AG04449 (cell line): Measurements from ENCODE around the gene USF1.

Experiments used
- CTCF ChIA-PET: fragments of 350-600 bp; formaldehyde crosslinking; extraction: SDS; loops from one replicate; lab custom pipeline; 2021; ENCODE audit warnings: antibody characterized with exemption; lab: Yijun Ruan, JAX
- POLR2A ChIA-PET: fragments of 400-600, 350-600 bp; formaldehyde crosslinking; extraction: SDS; loops from one replicate; lab custom pipeline; 2020; ENCODE audit warnings: antibody characterized with exemption, inconsistent platforms; lab: Yijun Ruan, JAX
- DNase-seq: peaks from one replicate; pipeline ENCODE4 v3.0.0-alpha.2; 2010; ENCODE audit warnings: low read depth, low spot score
- H3K4me3 ChIP-seq: 2 replicates; pipeline ENCODE4 v1.5.1; 2011; ENCODE audit warnings: low read depth, mild to moderate bottlenecking, control low read depth, low read length
- CTCF ChIP-seq: IDR thresholded peaks from one replicate; pipeline ENCODE4 v1.5.1; 2011; ENCODE audit warnings: mild to moderate bottlenecking, moderate library complexity, low read length, control low read depth, inconsistent platforms; ENCODE audit not compliant: insufficient read depth; ENCODE audit errors: missing control alignments

Gene USF1

GRCh38 chr1:161085165-161085564 lies 39.4 kb upstream of the USF1 start:
- H3K4me3 ChIP-seq = no peak overlapping the region
- ChIA-PET CTCF (interaction anchor here (0.6 to 7.8 kb wide), 7 partner anchors 9 to 87 kb away, joined by 3 to 82 read pairs (median 5); partner anchors contain the start of gene KLHDC9), POLR2A (no interaction called here)
- no peak for DNase-seq
- TF ChIP-seq CTCF = no peak

- ChIA-PET POLR2A (interaction anchor here (0.7 kb wide), 1 partner anchor 39 kb away, joined by 3 read pairs; the partner anchor contains the start of gene USF1), CTCF (interaction anchor here (0.8 to 7.8 kb wide), 6 partner anchors 9 to 87 kb away, joined by 3 to 82 read pairs (median 12); partner anchors contain the start of gene KLHDC9)
- DNase-seq = no peak
- no peak for TF ChIP-seq CTCF
- H3K4me3 ChIP-seq = no peak overlapping the region
Measured at GRCh38 chr1:161084597-161084988, 38.8 kb upstream of the USF1 start.

GRCh38 chr1:161083748-161084596 lies 38.2 kb upstream of the USF1 start:
- DNase-seq = no peak
- H3K4me3 ChIP-seq = no peak overlapping the region
- no peak for TF ChIP-seq CTCF
- ChIA-PET POLR2A (interaction anchor here (0.7 kb wide), 1 partner anchor 39 kb away, joined by 3 read pairs; the partner anchor contains the start of gene USF1), CTCF (interaction anchor here (1.0 to 7.8 kb wide), 6 partner anchors 10 to 94 kb away, joined by 3 to 82 read pairs (median 12); partner anchors contain the start of gene KLHDC9)

GRCh38 chr1:161082996-161083747 lies 37.4 kb upstream of the USF1 start:
- ChIA-PET CTCF (interaction anchor here (1.0 to 7.8 kb wide), 6 partner anchors 11 to 93 kb away, joined by 3 to 82 read pairs (median 19); partner anchors contain the start of gene KLHDC9), POLR2A (no interaction called here)
- no peak overlapping the region for H3K4me3 ChIP-seq
- no peak for TF ChIP-seq CTCF
- DNase-seq = no peak

- TF ChIP-seq CTCF = no peak
- ChIA-PET POLR2A (no interaction called here), CTCF (interaction anchor here (1.0 to 7.8 kb wide), 6 partner anchors 11 to 92 kb away, joined by 3 to 82 read pairs (median 11); partner anchors contain the start of gene KLHDC9)
- DNase-seq = no peak
- no peak overlapping the region for H3K4me3 ChIP-seq
Measured at GRCh38 chr1:161082483-161082882, 36.7 kb upstream of the USF1 start.
